CD4-positive, alpha-beta T cell treated with Interferon gamma for 1 hour (primary cell): ENCODE results near the gene ZNHIT1.
"Not testable (repeated sequence)": the region's sequence is repeated elsewhere in the genome, so short reads cannot be mapped to it uniquely, and the experiment has no call there.

ENCODE experiments used
- DNase-seq: peaks from one replicate; pipeline ENCODE4 v3.0.0-alpha.2; 2020

ZNHIT1 gene

GRCh38 chr7:101243646-101244374 is 25.8 kb downstream of the ZNHIT1 start:
- DNase-seq, result no peak

- peak; percentile 92 for DNase-seq
Measured at GRCh38 chr7:101244375-101245146, 26.6 kb downstream of the ZNHIT1 start, which contains the start of gene FIS1. TSS of gene FIS1 (minus strand) at chr7:101245081. CDS start at chr7:101245004, 77 bp downstream.

- DNase-seq, result no peak
Measured at GRCh38 chr7:101245147-101245668, 27.2 kb downstream of the ZNHIT1 start.

- DNase-seq, result no peak
Measured at GRCh38 chr7:101248276-101248675, 30.3 kb downstream of the ZNHIT1 start.

- no peak for DNase-seq
Measured at GRCh38 chr7:101250324-101250723, 32.4 kb downstream of the ZNHIT1 start.

GRCh38 chr7:101251871-101252659 is 34.1 kb downstream of the ZNHIT1 start:
- peak; percentile 98 for DNase-seq

GRCh38 chr7:101253199-101253598 is 35.2 kb downstream of the ZNHIT1 start:
- DNase-seq, result not testable (repeated sequence)

- DNase-seq, result no peak
Measured at GRCh38 chr7:101255796-101256195, 37.8 kb downstream of the ZNHIT1 start.

- DNase-seq, result no peak
Measured at GRCh38 chr7:101258243-101258731, 40.3 kb downstream of the ZNHIT1 start.

GRCh38 chr7:101264102-101264706 is 46.2 kb downstream of the ZNHIT1 start:
- not testable (repeated sequence) for DNase-seq

- no peak for DNase-seq
Measured at GRCh38 chr7:101265622-101266516, 47.9 kb downstream of the ZNHIT1 start.

- DNase-seq, result no peak
Measured at GRCh38 chr7:101269664-101270063, 51.7 kb downstream of the ZNHIT1 start.

GRCh38 chr7:101271021-101271420 is 53.1 kb downstream of the ZNHIT1 start:
- no peak for DNase-seq

- DNase-seq, result no peak
Measured at GRCh38 chr7:101273206-101273605, 55.2 kb downstream of the ZNHIT1 start.
